AG09309 (cell line): ENCODE data around the gene COL9A3.

Experiments
- DNase-seq: peaks from one replicate; pipeline ENCODE4 v3.0.0-alpha.2; 2010; ENCODE audit warnings: low read depth
- H3K4me3 ChIP-seq: 2 replicates; pipeline ENCODE4 v1.5.1; 2011; ENCODE audit warnings: mild to moderate bottlenecking, low read depth, low read length, moderate library complexity; ENCODE audit not compliant: control insufficient read depth
- CTCF ChIP-seq: IDR thresholded peaks from 2 replicates; pipeline ENCODE4 v1.5.1; 2011; ENCODE audit warnings: mild to moderate bottlenecking, low read depth, low read length, inconsistent platforms; ENCODE audit not compliant: insufficient read depth, control insufficient read depth; ENCODE audit errors: missing control alignments

Gene COL9A3

GRCh38 chr20:62800314-62801259 lies 16.3 kb upstream of the COL9A3 start:
- no peak for TF ChIP-seq CTCF
- no peak overlapping the region for H3K4me3 ChIP-seq
- no peak for DNase-seq

- no peak for TF ChIP-seq CTCF
- no peak overlapping the region for H3K4me3 ChIP-seq
- no peak for DNase-seq
Measured at GRCh38 chr20:62801284-62802010, 15.4 kb upstream of the COL9A3 start.

GRCh38 chr20:62802026-62802712 lies 14.7 kb upstream of the COL9A3 start:
- DNase-seq = no peak
- no peak for TF ChIP-seq CTCF
- H3K4me3 ChIP-seq = no peak overlapping the region

GRCh38 chr20:62804021-62804626 lies 12.7 kb upstream of the COL9A3 start:
- peak; percentile 19 for TF ChIP-seq CTCF
- no peak for DNase-seq
- H3K4me3 ChIP-seq = peak overlapping the region; percentile 91

- no peak for TF ChIP-seq CTCF
- DNase-seq = no peak
Measured at GRCh38 chr20:62804627-62805154, 12.2 kb upstream of the COL9A3 start, which contains the start of gene OGFR. Gene OGFR, plus strand, starts transcription at chr20:62804835. Its CDS starts 25 bp downstream, at chr20:62804860.

More at GRCh38 chr20:62804627-62805154, 12.2 kb upstream of the COL9A3 start, which contains the start of gene OGFR:
- H3K4me3 ChIP-seq = peak within 1 kb of the TSS; percentile 91
